NCI-H1417 (cell line): Measurements from ENCODE around the gene E2F3.
"Not testable (repeated sequence)": the region's sequence is repeated elsewhere in the genome, so short reads cannot be mapped to it uniquely, and the experiment has no call there.

Experiments
- DNase-seq, 3 experiments: peaks; one replicate each; lab custom pipeline; 2025; lab: John Stamatoyannopoulos, UW

The E2F3 gene

DNA sequence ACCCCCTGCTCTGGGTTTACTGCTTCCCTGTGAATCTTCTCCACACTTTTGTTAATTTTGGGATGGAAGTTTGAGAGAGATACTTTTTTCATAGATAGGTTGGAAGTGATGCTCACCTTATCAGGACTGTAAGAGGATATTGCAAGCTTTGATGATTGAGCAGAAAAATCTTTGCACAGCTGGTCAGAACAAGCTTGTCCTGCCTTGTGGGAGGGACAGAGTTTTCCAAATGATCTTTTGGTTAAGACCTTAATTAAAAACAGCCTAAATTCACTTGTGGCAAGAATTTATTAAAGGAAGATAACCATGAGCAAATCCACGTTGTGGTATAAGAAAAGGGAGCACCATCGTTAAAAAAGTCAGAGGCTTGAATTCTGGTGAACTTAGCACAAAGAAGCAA, 32.2 kb downstream of the E2F3 start:
- DNase-seq, result no peak

GRCh38 chr6:20434766-20435165, 33.1 kb downstream of the E2F3 start:
- DNase-seq, result no peak

DNA sequence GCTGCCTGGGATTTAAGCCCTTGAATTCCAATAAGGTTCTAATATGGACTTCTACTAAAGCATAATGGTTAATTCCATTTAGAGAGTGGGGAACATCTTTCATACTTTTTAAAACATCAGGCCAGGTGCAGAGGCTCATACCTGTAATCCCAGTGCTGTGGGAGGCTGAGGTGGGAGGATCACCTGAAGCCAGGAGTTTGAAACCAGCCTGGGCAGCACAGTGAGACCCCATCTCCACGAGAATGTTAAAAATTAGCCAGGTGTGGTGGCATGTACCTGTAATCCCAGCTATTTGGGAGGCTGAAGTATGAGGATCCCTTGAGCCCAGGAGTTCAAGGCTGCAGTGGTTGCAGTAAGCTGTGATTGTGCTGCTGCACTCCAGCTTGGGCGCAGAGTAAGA, 35.0 kb downstream of the E2F3 start:
- DNase-seq, result no peak

DNA sequence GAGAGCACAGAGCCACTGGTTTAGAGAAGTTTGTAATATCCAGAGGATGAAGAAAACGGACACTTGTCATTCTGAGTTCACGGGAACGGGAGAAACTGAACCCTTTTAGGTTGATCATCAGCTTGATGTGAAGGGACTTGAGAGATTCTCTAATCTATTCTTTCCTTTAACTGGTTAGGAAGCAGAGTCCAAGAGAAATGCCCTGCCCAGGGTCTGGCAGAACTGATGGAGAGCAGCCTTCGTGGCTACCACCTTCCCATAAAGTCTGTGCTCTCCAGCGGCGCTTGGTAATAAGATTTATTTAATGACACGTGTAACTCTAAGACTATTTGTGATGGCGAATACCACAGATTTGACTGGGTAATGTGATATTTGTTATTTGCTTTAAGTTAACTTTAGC, 36.0 kb downstream of the E2F3 start:
- DNase-seq, result no peak

- DNase-seq, result peak in 2 of 3 experiments; percentile 32 to 77
These were observed 36.9 kb downstream of the E2F3 start for GRCh38 chr6:20438462-20439070.

DNA sequence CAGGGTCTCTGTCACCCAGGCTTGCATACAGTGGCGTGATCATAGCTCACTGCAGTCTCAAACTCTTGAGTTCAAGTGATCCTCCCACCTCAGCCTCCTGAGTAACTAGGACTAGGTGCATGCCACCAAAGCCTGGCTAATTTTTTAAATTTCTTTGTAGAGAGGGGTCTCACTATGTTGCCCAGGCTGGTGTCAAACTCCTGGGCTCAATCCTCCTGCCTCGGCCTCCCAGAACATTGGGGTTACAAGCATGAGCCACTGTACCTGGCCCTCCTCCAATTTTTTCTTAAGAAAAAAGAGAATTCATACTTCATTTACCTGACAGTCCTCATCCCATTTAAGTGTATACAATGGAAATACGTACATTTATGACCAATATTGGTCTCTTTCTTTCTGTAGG, 37.9 kb downstream of the E2F3 start:
- no peak for DNase-seq

DNA sequence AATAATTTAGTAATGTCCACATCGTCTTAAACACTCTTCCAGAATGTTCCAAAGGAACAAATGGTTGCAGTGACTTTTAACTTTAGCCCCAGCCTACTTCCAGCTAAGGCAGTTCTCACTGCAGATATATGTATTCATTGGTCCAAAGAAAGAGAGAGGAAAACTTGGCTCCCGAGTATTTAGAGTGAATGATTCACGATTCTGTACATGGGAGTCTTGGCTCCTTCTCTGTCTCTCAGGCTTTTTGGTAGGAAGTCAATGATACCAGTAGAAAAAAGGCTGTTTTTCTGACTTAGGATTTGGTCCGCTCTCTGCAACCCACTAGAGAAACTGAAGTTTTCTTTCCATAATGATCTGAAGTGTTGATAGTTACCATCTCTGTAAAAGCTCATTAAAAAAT, 38.6 kb downstream of the E2F3 start:
- no peak for DNase-seq

GRCh38 chr6:20441236-20441635, 39.6 kb downstream of the E2F3 start:
- no peak for DNase-seq

GRCh38 chr6:20441921-20442320, 40.2 kb downstream of the E2F3 start:
- no peak for DNase-seq

DNA sequence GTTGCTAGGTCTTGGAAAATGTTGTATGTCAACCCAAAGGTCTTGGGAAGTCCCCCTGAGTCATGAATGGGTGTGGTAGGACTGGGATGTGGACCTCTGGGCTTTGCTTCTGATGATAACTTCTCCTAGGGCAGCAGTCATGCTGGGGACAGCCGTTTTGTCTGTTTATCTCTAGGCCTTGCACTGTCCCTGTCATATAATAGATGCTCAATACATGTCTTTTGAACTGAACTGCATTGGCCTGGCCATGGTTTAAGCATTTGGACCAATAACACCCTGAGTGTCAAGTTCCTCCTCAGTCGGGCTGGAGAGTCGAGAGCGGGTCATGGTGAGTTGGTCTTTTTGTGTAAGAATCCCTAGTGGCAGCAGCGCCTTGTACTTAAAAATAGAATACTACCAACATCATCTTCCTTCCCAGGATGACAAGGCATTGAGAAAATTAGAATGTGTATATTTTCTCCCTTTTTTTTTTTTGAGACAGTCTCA, 43.1 kb downstream of the E2F3 start:
- no peak for DNase-seq

DNA sequence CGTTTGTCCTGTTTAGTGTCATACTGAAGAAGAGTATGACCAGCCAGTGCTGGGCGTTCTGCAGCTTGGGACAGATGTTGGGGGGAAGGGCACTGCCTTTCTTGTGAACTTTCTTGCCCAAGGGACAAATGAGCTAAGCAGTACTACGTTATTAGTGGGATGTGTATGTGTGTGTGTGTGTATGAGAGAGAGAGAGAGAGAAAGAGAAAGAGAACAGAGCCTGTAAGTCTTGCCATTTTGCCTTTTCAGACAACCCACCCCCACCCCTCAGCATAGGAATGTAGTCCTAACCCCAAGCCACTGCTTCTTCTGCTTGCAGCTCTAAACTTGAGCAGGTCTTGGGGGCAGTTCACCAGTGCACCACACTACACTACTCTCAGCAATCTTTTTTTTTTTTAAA, 45.5 kb downstream of the E2F3 start:
- DNase-seq, result no peak

- no peak for DNase-seq
These were observed 46.0 kb downstream of the E2F3 start for GRCh38 chr6:20447581-20448132.

GRCh38 chr6:20448828-20449227, 47.1 kb downstream of the E2F3 start:
- no peak for DNase-seq

GRCh38 chr6:20454204-20454824, 52.6 kb downstream of the E2F3 start:
- no peak for DNase-seq

GRCh38 chr6:20455251-20455940, 53.7 kb downstream of the E2F3 start:
- DNase-seq, result no peak

- no peak for DNase-seq
These were observed 56.6 kb downstream of the E2F3 start for GRCh38 chr6:20458027-20458894.

- no peak for DNase-seq
These were observed 58.0 kb downstream of the E2F3 start for GRCh38 chr6:20459682-20460081.

GRCh38 chr6:20461576-20461975, 59.9 kb downstream of the E2F3 start:
- no peak for DNase-seq

GRCh38 chr6:20463396-20463795, 61.7 kb downstream of the E2F3 start:
- DNase-seq, result no peak

DNA sequence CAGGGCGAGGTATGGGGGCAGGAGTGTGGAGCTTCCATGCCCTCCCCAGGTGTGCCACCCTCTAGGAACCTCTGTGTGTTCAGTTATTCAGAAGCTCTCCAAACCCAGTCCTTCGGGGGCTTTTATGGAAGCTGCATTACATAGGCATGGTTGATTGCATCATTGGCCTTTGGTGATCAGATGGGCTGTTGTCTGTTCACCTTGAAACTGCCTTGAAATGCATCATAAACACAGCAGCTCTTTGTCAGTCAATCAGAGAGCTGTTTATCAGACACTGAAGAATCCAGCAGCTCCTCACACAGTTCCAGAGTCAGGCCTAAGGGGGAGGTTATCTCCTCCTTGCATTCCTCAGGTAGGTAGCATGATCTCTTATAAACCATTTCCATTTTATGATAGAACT, 62.4 kb downstream of the E2F3 start:
- no peak for DNase-seq

DNA sequence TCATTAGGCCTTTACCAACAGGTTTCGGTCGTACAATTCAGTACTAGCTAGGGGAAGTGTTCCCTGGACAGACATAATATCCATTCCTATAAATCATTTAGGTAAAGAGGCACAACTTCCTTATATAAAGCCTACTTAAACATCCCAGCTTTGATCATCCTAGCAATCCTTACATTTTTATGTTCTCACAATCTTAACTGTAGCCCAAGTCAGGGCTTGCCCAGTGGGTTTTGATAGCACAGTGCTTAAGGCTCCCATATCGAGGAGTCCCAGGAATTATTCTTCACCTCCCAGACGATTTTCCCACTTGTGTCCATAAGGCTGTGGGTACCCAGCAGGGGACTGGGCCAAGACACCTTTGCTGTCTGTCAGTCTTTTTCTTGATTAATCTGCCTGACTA, 63.2 kb downstream of the E2F3 start:
- peak in 1 of 3 experiments; percentile 1 for DNase-seq

DNA sequence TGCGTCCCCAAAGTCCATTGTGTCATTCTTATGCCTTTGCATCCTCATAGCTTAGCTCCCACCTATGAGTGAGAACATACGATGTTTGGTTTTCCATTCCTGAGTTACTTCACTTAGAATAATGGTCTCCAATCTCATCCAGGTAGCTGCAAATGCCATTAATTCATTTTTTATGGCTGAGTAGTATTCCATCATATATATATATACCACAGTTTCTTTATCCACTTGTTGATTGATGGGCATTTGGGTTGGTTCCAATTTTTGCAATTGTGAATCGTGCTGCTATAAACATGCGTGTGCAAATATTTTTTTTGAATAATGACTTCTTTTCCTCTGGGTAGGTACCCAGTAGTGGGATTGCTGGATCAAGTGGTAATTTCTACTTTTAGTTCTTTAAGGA, 63.9 kb downstream of the E2F3 start:
- DNase-seq, result not testable (repeated sequence)
